Measurements from ENCODE around the gene SSTR4.

DNA sequence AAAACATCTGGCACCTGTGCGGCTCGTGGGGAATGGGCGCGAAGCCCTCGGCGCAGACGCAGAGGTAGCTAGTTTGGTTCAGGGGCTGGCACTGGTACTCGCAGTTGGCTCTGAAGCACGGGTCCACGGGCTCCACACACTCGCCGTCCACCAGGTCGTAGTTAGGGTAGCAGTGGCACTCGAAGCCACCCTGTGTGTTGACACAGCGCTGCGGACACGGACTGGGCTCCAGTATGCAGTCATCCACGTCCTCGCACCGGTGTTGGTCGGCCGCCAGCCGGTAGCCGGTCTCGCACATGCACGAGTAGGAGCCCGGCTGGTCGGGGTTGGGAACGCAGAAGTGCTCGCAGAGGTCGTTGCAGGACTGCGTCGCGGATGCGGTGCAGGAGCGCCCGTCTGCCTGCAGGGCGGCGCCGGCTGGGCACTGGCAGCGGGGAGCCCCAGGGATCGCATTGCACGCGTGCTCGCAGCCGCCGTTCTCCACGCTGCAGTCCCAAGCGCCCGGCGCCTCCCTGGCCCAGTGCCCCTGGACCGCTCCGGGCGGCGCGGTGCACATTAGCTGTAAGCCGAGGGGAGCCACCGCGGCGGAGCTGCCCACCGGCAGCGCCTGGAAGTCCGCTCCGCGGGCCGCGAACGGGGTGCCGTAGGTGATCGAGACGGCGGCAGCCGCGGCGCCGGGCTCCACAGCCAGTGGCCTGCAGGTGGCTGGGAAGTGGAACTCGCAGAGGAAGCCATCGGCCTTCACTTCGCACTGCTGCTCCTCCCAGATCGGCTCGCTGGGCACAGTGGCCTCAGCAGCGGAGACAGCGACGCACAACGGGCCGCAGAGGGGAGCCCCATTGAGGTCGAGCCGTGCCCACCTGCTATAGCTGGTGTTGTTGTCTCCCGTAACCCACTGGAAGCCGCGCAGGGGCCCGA lies 13.4 kb downstream of the SSTR4 start:
- TF ChIP-seq MAX (CRISPR knock-in tag; IDR thresholded peaks at IDR 0.05) = peak; percentile 96
- peak; percentile 55; the same call in 1 of the 2 replicates for TF ChIP-seq USF1 (CRISPR knock-in tag; IDR thresholded peaks at IDR 0.05)
- TF ChIP-seq NFE2L1 (CRISPR knock-in tag; IDR thresholded peaks at IDR 0.05) = peak; percentile 72; the same call in 1 of the 2 replicates
- TF ChIP-seq ZNF263 (CRISPR knock-in tag; IDR thresholded peaks at IDR 0.05; ENCODE audit: low read depth) = 0 out of 2 replicates have a peak, but pooled peaks have one; percentile 64
- TF ChIP-seq, protein P1, sequence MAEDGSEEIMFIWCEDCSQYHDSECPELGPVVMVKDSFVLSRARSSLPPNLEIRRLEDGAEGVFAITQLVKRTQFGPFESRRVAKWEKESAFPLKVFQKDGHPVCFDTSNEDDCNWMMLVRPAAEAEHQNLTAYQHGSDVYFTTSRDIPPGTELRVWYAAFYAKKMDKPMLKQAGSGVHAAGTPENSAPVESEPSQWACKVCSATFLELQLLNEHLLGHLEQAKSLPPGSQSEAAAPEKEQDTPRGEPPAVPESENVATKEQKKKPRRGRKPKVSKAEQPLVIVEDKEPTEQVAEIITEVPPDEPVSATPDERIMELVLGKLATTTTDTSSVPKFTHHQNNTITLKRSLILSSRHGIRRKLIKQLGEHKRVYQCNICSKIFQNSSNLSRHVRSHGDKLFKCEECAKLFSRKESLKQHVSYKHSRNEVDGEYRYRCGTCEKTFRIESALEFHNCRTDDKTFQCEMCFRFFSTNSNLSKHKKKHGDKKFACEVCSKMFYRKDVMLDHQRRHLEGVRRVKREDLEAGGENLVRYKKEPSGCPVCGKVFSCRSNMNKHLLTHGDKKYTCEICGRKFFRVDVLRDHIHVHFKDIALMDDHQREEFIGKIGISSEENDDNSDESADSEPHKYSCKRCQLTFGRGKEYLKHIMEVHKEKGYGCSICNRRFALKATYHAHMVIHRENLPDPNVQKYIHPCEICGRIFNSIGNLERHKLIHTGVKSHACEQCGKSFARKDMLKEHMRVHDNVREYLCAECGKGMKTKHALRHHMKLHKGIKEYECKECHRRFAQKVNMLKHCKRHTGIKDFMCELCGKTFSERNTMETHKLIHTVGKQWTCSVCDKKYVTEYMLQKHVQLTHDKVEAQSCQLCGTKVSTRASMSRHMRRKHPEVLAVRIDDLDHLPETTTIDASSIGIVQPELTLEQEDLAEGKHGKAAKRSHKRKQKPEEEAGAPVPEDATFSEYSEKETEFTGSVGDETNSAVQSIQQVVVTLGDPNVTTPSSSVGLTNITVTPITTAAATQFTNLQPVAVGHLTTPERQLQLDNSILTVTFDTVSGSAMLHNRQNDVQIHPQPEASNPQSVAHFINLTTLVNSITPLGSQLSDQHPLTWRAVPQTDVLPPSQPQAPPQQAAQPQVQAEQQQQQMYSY (CRISPR knock-in tag; IDR thresholded peaks at IDR 0.05) = no peak; the same call in 1 of the 2 replicates
- TF ChIP-seq USF2 (CRISPR knock-in tag; IDR thresholded peaks at IDR 0.05) = peak; percentile 36; the same call in 1 of the 2 replicates
- peak; percentile 89 for TF ChIP-seq ZNF138 (CRISPR knock-in tag; conservative IDR thresholded peaks at IDR 0.05)
- no peak for TF ChIP-seq CTCF (IDR thresholded peaks at IDR 0.05)
- TF ChIP-seq NR2C2 (CRISPR knock-in tag; IDR thresholded peaks at IDR 0.05) = 0 out of 2 replicates have a peak, but pooled peaks have one; percentile 52

Data from WTC11 (cell line).